Mesothelial cell of epicardium (in vitro differentiated cells): ENCODE data around the gene AP3B1. TPM values are rescaled to one million over a fixed set of nuclear protein-coding genes. Genes with fewer than 3 reads are reported as not detected.
A peak's percentile ranks its signal among the peaks of the same experiment; 100 is the strongest.

Source experiments
- DNase-seq, 2 experiments: peaks; one replicate each; pipeline ENCODE4 v3.0.0; 2021; ENCODE audit warnings: low spot score in 2 of 2; ENCODE audit not compliant: unreplicated experiment in 2 of 2
- H3K27ac Mint-ChIP-seq: 2 replicates; pipeline ENCODE4 v1.8.0; 2021; ENCODE audit warnings: mixed read lengths
- H3K27me3 Mint-ChIP-seq: 2 replicates; pipeline ENCODE4 v1.8.0; 2021; ENCODE audit warnings: low read depth, mixed read lengths
- H3K36me3 Mint-ChIP-seq: 2 replicates; pipeline ENCODE4 v1.8.0; 2021; ENCODE audit warnings: mixed read lengths
- H3K4me1 Mint-ChIP-seq: 2 replicates; pipeline ENCODE4 v1.8.0; 2021; ENCODE audit warnings: mixed read lengths
- H3K4me3 Mint-ChIP-seq: 2 replicates; pipeline ENCODE4 v1.8.0; 2021; ENCODE audit warnings: mild to moderate bottlenecking, moderate library complexity, mixed read lengths
- H3K9me3 Mint-ChIP-seq: 2 replicates; pipeline ENCODE4 v1.8.0; 2021; ENCODE audit warnings: mixed read lengths
- CTCF ChIP-seq: fragments of 200-600 bp; sonication (generic); IDR thresholded peaks from one replicate; pipeline ENCODE4 v1.5.0; 2021; ENCODE audit warnings: antibody characterized with exemption; ENCODE audit not compliant: unreplicated experiment
- total RNA-seq: library from RNA; stranded (reverse); gene quantifications from 3 replicates; pipeline ENCODE4 v1.2.1, GENCODE V29; 2021

The AP3B1 gene
- 48.7 to 50.6 TPM (median 49.2 TPM) in 3 replicates for total RNA-seq

- Mint-ChIP-seq H3K27me3 (peaks cover 4% of the 10 kb centered on the region), H3K4me3 (peak within 1 kb of the TSS; percentile 97), H3K36me3 (no peaks in the 10 kb centered on the region), H3K4me1 (peaks cover 28% of the 10 kb centered on the region), H3K27ac (peak within 1 kb of the TSS; percentile 99), H3K9me3 (no peaks in the 10 kb centered on the region)
- DNase-seq: peak; percentile 99
- TF ChIP-seq CTCF: no peak
These were observed at the start of gene AP3B1 for GRCh38 chr5:78294248-78295034. AP3B1 (minus strand) TSS chr5:78294698; CDS start chr5:78294579, 119 bp downstream.

- Mint-ChIP-seq H3K4me3 (no peak overlapping the region), H3K9me3 (peaks cover 15% of the 10 kb centered on the region), H3K27ac (no peak overlapping the region), H3K27me3 (no peaks in the 10 kb centered on the region), H3K36me3 (peaks cover 12% of the 10 kb centered on the region), H3K4me1 (peaks cover 9% of the 10 kb centered on the region)
- no peak for TF ChIP-seq CTCF
- DNase-seq: no peak
These were observed 46.9 kb upstream of the AP3B1 start for GRCh38 chr5:78341440-78341839.

- TF ChIP-seq CTCF: no peak
- no peaks in the 10 kb centered on the region for H3K4me1 Mint-ChIP-seq
- H3K27me3 Mint-ChIP-seq: no peaks in the 10 kb centered on the region
- DNase-seq: no peak
- H3K9me3 Mint-ChIP-seq: peaks cover 19% of the 10 kb centered on the region
- no peak overlapping the region for H3K4me3 Mint-ChIP-seq
- peaks cover 12% of the 10 kb centered on the region for H3K36me3 Mint-ChIP-seq
- no peak overlapping the region for H3K27ac Mint-ChIP-seq
These were observed 45.3 kb upstream of the AP3B1 start for GRCh38 chr5:78339617-78340436.

- no peaks in the 10 kb centered on the region for H3K27me3 Mint-ChIP-seq
- peaks cover 19% of the 10 kb centered on the region for H3K9me3 Mint-ChIP-seq
- no peak for TF ChIP-seq CTCF
- no peak overlapping the region for H3K4me3 Mint-ChIP-seq
- H3K36me3 Mint-ChIP-seq: peaks cover 12% of the 10 kb centered on the region
- H3K4me1 Mint-ChIP-seq: peaks cover 6% of the 10 kb centered on the region
- H3K27ac Mint-ChIP-seq: no peak overlapping the region
- no peak for DNase-seq
These were observed 42.2 kb upstream of the AP3B1 start for GRCh38 chr5:78336698-78337097.

GRCh38 chr5:78335976-78336375, 41.5 kb upstream of the AP3B1 start:
- no peak for TF ChIP-seq CTCF
- H3K9me3 Mint-ChIP-seq: peaks cover 19% of the 10 kb centered on the region
- no peak for DNase-seq
- H3K27ac Mint-ChIP-seq: no peak overlapping the region
- no peak overlapping the region for H3K4me3 Mint-ChIP-seq
- H3K36me3 Mint-ChIP-seq: peaks cover 12% of the 10 kb centered on the region
- no peaks in the 10 kb centered on the region for H3K27me3 Mint-ChIP-seq
- peaks cover 6% of the 10 kb centered on the region for H3K4me1 Mint-ChIP-seq
